DOHH2 (cell line): ENCODE measurements around the gene SLCO3A1.

Experiments used
- H3F3A ChIP-seq: fragments of 200-600 bp; sonication (generic), shearing (Covaris generic); 2 replicates; pipeline ENCODE4 v1.6.0; 2016; ENCODE audit warnings: antibody characterized with exemption, mild to moderate bottlenecking; ENCODE audit not compliant: control insufficient read depth, insufficient read depth
- H3K27ac ChIP-seq: fragments of 200-600 bp; sonication (generic); 2 replicates; pipeline ENCODE4 v1.5.1; 2014; ENCODE audit warnings: low read depth, mild to moderate bottlenecking, low read length, moderate library complexity
- H3K27me3 ChIP-seq: fragments of 200-600 bp; sonication (generic); 2 replicates; pipeline ENCODE4 v1.6.1; 2014; ENCODE audit warnings: mild to moderate bottlenecking, low read length, mixed read lengths; ENCODE audit not compliant: control insufficient read depth
- H3K36me3 ChIP-seq: fragments of 200-600 bp; sonication (generic); 2 replicates; pipeline ENCODE4 v1.6.1; 2014; ENCODE audit warnings: mild to moderate bottlenecking, low read length, moderate library complexity, mixed read lengths; ENCODE audit not compliant: control insufficient read depth
- H3K4me1 ChIP-seq: fragments of 200-600 bp; sonication (generic); 2 replicates; pipeline ENCODE4 v1.6.1; 2014; ENCODE audit warnings: mild to moderate bottlenecking, low read length, mixed read lengths; ENCODE audit not compliant: control insufficient read depth
- H3K4me2 ChIP-seq: fragments of 200-600 bp; sonication (generic); 2 replicates; pipeline ENCODE4 v1.6.0; 2014; ENCODE audit warnings: mild to moderate bottlenecking, low read length, moderate library complexity
- H3K4me3 ChIP-seq: fragments of 200-600 bp; sonication (generic); 2 replicates; pipeline ENCODE4 v1.5.1; 2014; ENCODE audit warnings: mild to moderate bottlenecking, low read length, mixed read lengths
- H3K79me2 ChIP-seq: fragments of 200-600 bp; sonication (generic); 2 replicates; pipeline ENCODE4 v1.6.1; 2014; ENCODE audit warnings: mild to moderate bottlenecking, low read length, mixed read lengths; ENCODE audit not compliant: control insufficient read depth
- H3K9me2 ChIP-seq: fragments of 200-600 bp; sonication (generic); replicated peaks from 2 replicates; pipeline ENCODE4 v1.6.1; 2014; ENCODE audit warnings: mild to moderate bottlenecking, low read length, mixed read lengths; ENCODE audit not compliant: control insufficient read depth
- H3K9me3 ChIP-seq: fragments of 200-600 bp; sonication (generic); 2 replicates; pipeline ENCODE4 v1.6.1; 2014; ENCODE audit warnings: antibody characterized with exemption, low read length, mixed read lengths; ENCODE audit not compliant: control insufficient read depth, insufficient read depth
- H4K20me1 ChIP-seq: fragments of 200-600 bp; sonication (generic); 2 replicates; pipeline ENCODE4 v1.6.0; 2014; ENCODE audit warnings: low read depth, mild to moderate bottlenecking, antibody characterized with exemption, low read length, moderate library complexity; ENCODE audit not compliant: control insufficient read depth, insufficient read depth
- CTCF ChIP-seq: fragments of 200-600 bp; sonication (generic); IDR thresholded peaks from one replicate; pipeline ENCODE4 v1.5.1; 2014; ENCODE audit warnings: antibody characterized with exemption, mild to moderate bottlenecking, low read depth, low read length; ENCODE audit not compliant: poor library complexity, severe bottlenecking
- EZH2phosphoT487 ChIP-seq: fragments of 200-600 bp; sonication (generic); IDR thresholded peaks from 2 replicates; pipeline ENCODE4 v1.6.1; 2017; ENCODE audit warnings: borderline replicate concordance, mild to moderate bottlenecking, antibody characterized with exemption, low read length, moderate library complexity, mixed read lengths

Gene SLCO3A1

GRCh38 chr15:92092289-92093105 lies 239.0 kb downstream of the SLCO3A1 start:
- TF ChIP-seq EZH2phosphoT487 (no peak), CTCF (no peak)
- Histone ChIP-seq H3F3A (no peaks in the 10 kb centered on the region), H3K36me3 (no peaks in the 10 kb centered on the region), H3K9me3 (no peaks in the 10 kb centered on the region), H3K79me2 (no peaks in the 10 kb centered on the region), H4K20me1 (no peaks in the 10 kb centered on the region), H3K4me1 (peaks cover 11% of the 10 kb centered on the region), H3K4me2 (no peak overlapping the region), H3K27ac (no peak overlapping the region), H3K9me2 (no peaks in the 10 kb centered on the region), H3K4me3 (no peak overlapping the region), H3K27me3 (no peaks in the 10 kb centered on the region)

GRCh38 chr15:92095693-92096092 lies 242.2 kb downstream of the SLCO3A1 start:
- no peak overlapping the region for H3K4me3 ChIP-seq
- no peak overlapping the region for H3K4me2 ChIP-seq
- H3K27ac ChIP-seq: no peak overlapping the region
- TF ChIP-seq EZH2phosphoT487: no peak
- no peak for TF ChIP-seq CTCF
- no peaks in the 10 kb centered on the region for H3K9me3 ChIP-seq
- H3K36me3 ChIP-seq: no peaks in the 10 kb centered on the region
- H3K4me1 ChIP-seq: peaks cover 11% of the 10 kb centered on the region
- H4K20me1 ChIP-seq: no peaks in the 10 kb centered on the region
- no peaks in the 10 kb centered on the region for H3K27me3 ChIP-seq
- no peaks in the 10 kb centered on the region for H3K79me2 ChIP-seq
- H3F3A ChIP-seq: no peaks in the 10 kb centered on the region
- no peaks in the 10 kb centered on the region for H3K9me2 ChIP-seq

- no peaks in the 10 kb centered on the region for H3F3A ChIP-seq
- no peaks in the 10 kb centered on the region for H3K36me3 ChIP-seq
- no peak overlapping the region for H3K4me3 ChIP-seq
- no peaks in the 10 kb centered on the region for H3K79me2 ChIP-seq
- H4K20me1 ChIP-seq: no peaks in the 10 kb centered on the region
- H3K27me3 ChIP-seq: no peaks in the 10 kb centered on the region
- TF ChIP-seq CTCF (peak; percentile 77), EZH2phosphoT487 (no peak)
- peaks cover 19% of the 10 kb centered on the region for H3K4me1 ChIP-seq
- no peaks in the 10 kb centered on the region for H3K9me2 ChIP-seq
- no peaks in the 10 kb centered on the region for H3K9me3 ChIP-seq
- no peak overlapping the region for H3K27ac ChIP-seq
- no peak overlapping the region for H3K4me2 ChIP-seq
These were observed 244.1 kb downstream of the SLCO3A1 start for GRCh38 chr15:92097474-92098178.
